H1 (cell line): ENCODE results near the gene RSPO3. TPM values are rescaled to one million over a fixed set of nuclear protein-coding genes. Genes with fewer than 3 reads are reported as not detected.

Source experiments
- CTCF ChIA-PET: fragments of 300-600 bp; sonication (Branson Sonifier 250); formaldehyde crosslinking; loops from one replicate; lab custom pipeline; 2021; ENCODE audit not compliant: partially characterized antibody; lab: Charles Lee
- POLR2A ChIA-PET: fragments of 300-600 bp; sonication (Branson Sonifier 250); formaldehyde crosslinking; loops from one replicate; lab custom pipeline; 2021; ENCODE audit warnings: inconsistent platforms; ENCODE audit not compliant: partially characterized antibody; lab: Charles Lee
- DNase-seq, 2 experiments: peaks; one replicate each; pipeline versions ENCODE4 v3.0.0 to v3.0.0-alpha.2; 2010 to 2022; ENCODE audit warnings: low spot score in 2 of 2, low read depth in 1 of 2, mixed read lengths in 1 of 2
- FAIRE-seq: peaks from 2 replicates; lab custom pipeline; 2011; peaks lifted over from hg19 to GRCh38; lab: Jason Lieb, UNC
- H2AFZ ChIP-seq: 2 replicates; pipeline ENCODE4 v1.8.1; 2012; ENCODE audit warnings: low read length, inconsistent platforms
- H2AK5ac ChIP-seq: 2 replicates; pipeline ENCODE4 v1.6.1; 2013; ENCODE audit warnings: low read depth, low read length
- H2BK120ac ChIP-seq: replicated peaks from 2 replicates; pipeline ENCODE3; 2013; ENCODE audit warnings: low read depth, low read length, inconsistent platforms
- H2BK12ac ChIP-seq: 2 replicates; pipeline ENCODE4 v1.6.1; 2013; ENCODE audit warnings: low read depth, low read length
- H2BK15ac ChIP-seq: 2 replicates; pipeline ENCODE4 v1.6.1; 2013; ENCODE audit warnings: low read length
- H2BK20ac ChIP-seq: 2 replicates; pipeline ENCODE4 v1.6.1; 2013; ENCODE audit warnings: low read length
- H2BK5ac ChIP-seq: 2 replicates; pipeline ENCODE4 v1.6.1; 2013; ENCODE audit warnings: low read depth, low read length
- H3K14ac ChIP-seq: 2 replicates; pipeline ENCODE4 v1.6.1; 2013; ENCODE audit warnings: inconsistent platforms; ENCODE audit not compliant: insufficient read length
- H3K18ac ChIP-seq: 2 replicates; pipeline ENCODE4 v1.6.1; 2013; ENCODE audit warnings: low read length; ENCODE audit errors: extremely low read depth
- H3K23ac ChIP-seq: 2 replicates; pipeline ENCODE4 v1.6.1; 2013; ENCODE audit warnings: inconsistent platforms; ENCODE audit not compliant: insufficient read length
- H3K23me2 ChIP-seq: 2 replicates; pipeline ENCODE4 v1.6.1; 2013; ENCODE audit warnings: low read depth, low read length
- H3K27ac ChIP-seq: 2 replicates; pipeline ENCODE4 v1.6.1; 2011; ENCODE audit warnings: low read depth, low read length, inconsistent platforms
- H3K27me3 ChIP-seq, 4 experiments: replicated peaks in 1 of 4; 1 replicate in 1 of 4; 2 replicates in 3 of 4; pipeline versions ENCODE4 v1.6.1 to v1.8.1; 2011 to 2013; ENCODE audit warnings: low read length in 3 of 4, mild to moderate bottlenecking in 3 of 4, inconsistent platforms in 2 of 4, mixed read lengths in 2 of 4, moderate library complexity in 1 of 4; ENCODE audit not compliant: control insufficient read depth in 3 of 4, insufficient read depth in 3 of 4; ENCODE audit errors: extremely low read depth in 1 of 4
- H3K36me3 ChIP-seq, 4 experiments: 2 replicates each; pipeline versions ENCODE4 v1.6.1 to v1.8.1; 2011 to 2013; ENCODE audit warnings: mild to moderate bottlenecking in 4 of 4, low read length in 3 of 4, moderate library complexity in 2 of 4, control low read depth in 1 of 4, inconsistent platforms in 1 of 4; ENCODE audit not compliant: insufficient read depth in 4 of 4, control insufficient read depth in 2 of 4
- H3K4ac ChIP-seq: replicated peaks from 2 replicates; pipeline ENCODE3; 2013; ENCODE audit warnings: low read length, low read depth, mixed read lengths, inconsistent platforms; ENCODE audit not compliant: insufficient read length
- H3K4me1 ChIP-seq, 4 experiments: replicated peaks in 1 of 4; 1 replicate in 1 of 4; 2 replicates in 3 of 4; pipeline versions ENCODE4 v1.6.1 to v1.8.1; 2011 to 2013; ENCODE audit warnings: low read length in 3 of 4, inconsistent platforms in 2 of 4, mixed read lengths in 1 of 4; ENCODE audit not compliant: insufficient read depth in 4 of 4, control insufficient read depth in 3 of 4
- H3K4me2 ChIP-seq, 2 experiments: 2 replicates each; pipeline versions ENCODE4 v1.6.1 to v1.8.1; 2011 to 2013; ENCODE audit warnings: low read depth in 2 of 2, low read length in 2 of 2, control low read depth in 1 of 2, inconsistent platforms in 1 of 2, mild to moderate bottlenecking in 1 of 2; ENCODE audit not compliant: insufficient read depth in 1 of 2
- H3K4me3 ChIP-seq, 4 experiments: fragments of 200-600, 300-600 bp in 1 of 4; sonication (generic), shearing (Covaris generic), sonication (Bioruptor Twin) in 1 of 4; 2 replicates each; pipeline versions ENCODE4 v1.5.1 to v1.8.1; 2011 to 2016; ENCODE audit warnings: low read length in 4 of 4, low read depth in 3 of 4, control low read depth in 2 of 4, inconsistent platforms in 2 of 4, mild to moderate bottlenecking in 2 of 4, mixed read lengths in 1 of 4, moderate library complexity in 1 of 4; ENCODE audit not compliant: insufficient read depth in 2 of 4; ENCODE audit errors: extremely low read depth in 1 of 4
- H3K56ac ChIP-seq: replicated peaks from 2 replicates; pipeline ENCODE3; 2013; ENCODE audit warnings: low read depth, mild to moderate bottlenecking, mixed read lengths, low read length, inconsistent platforms; ENCODE audit not compliant: insufficient read length
- H3K79me1 ChIP-seq: 2 replicates; pipeline ENCODE4 v1.6.1; 2013; ENCODE audit warnings: low read depth, low read length, control low read depth
- H3K79me2 ChIP-seq, 2 experiments: 2 replicates each; pipeline versions ENCODE4 v1.6.1 to v1.8.1; 2012 to 2013; ENCODE audit warnings: low read length in 2 of 2, mild to moderate bottlenecking in 2 of 2, inconsistent platforms in 1 of 2; ENCODE audit not compliant: insufficient read depth in 2 of 2, control insufficient read depth in 1 of 2
- H3K9ac ChIP-seq, 4 experiments: replicated peaks in 1 of 4; 1 replicate in 1 of 4; 2 replicates in 3 of 4; pipeline versions ENCODE4 v1.6.1 to v1.8.1; 2011 to 2013; ENCODE audit warnings: low read depth in 3 of 4, low read length in 3 of 4, control low read depth in 2 of 4, mild to moderate bottlenecking in 2 of 4, moderate library complexity in 2 of 4, inconsistent platforms in 1 of 4; ENCODE audit errors: extremely low read depth in 1 of 4
- H3K9me3 ChIP-seq, 2 experiments: 2 replicates each; pipeline versions ENCODE4 v1.6.1 to v1.8.1; 2012 to 2013; ENCODE audit warnings: mild to moderate bottlenecking in 2 of 2, moderate library complexity in 2 of 2, control low read depth in 1 of 2, inconsistent platforms in 1 of 2, low read depth in 1 of 2, low read length in 1 of 2, mixed read lengths in 1 of 2; ENCODE audit not compliant: insufficient read depth in 2 of 2
- H4K20me1 ChIP-seq, 2 experiments: replicated peaks in 1 of 2; 2 replicates each; pipeline versions ENCODE3 to v1.8.1; 2011 to 2013; ENCODE audit warnings: inconsistent platforms in 2 of 2, low read length in 2 of 2, mild to moderate bottlenecking in 1 of 2; ENCODE audit not compliant: insufficient read depth in 2 of 2, control insufficient read depth in 1 of 2
- H4K5ac ChIP-seq: 2 replicates; pipeline ENCODE4 v1.6.1; 2013; ENCODE audit warnings: low read length, low read depth, mixed read lengths, inconsistent platforms; ENCODE audit not compliant: insufficient read length
- H4K8ac ChIP-seq: 2 replicates; pipeline ENCODE4 v1.8.0; 2013; ENCODE audit warnings: mild to moderate bottlenecking, moderate library complexity, low read length, inconsistent platforms; ENCODE audit not compliant: insufficient read depth; ENCODE audit errors: extremely low read depth
- H4K91ac ChIP-seq: replicated peaks from 2 replicates; pipeline ENCODE3; 2013; ENCODE audit warnings: low read length, mixed read lengths, inconsistent platforms; ENCODE audit not compliant: insufficient read length
- ASH2L ChIP-seq: fragments of 200-600, 300-600 bp; sonication (generic); IDR thresholded peaks from one replicate; pipeline ENCODE4 v1.7.1; 2017; ENCODE audit warnings: low read length
- CBX8 ChIP-seq: fragments of 300-800, 300-1000 bp; sonication (generic); IDR thresholded peaks from 2 replicates; pipeline ENCODE4 v1.7.1; 2016; ENCODE audit warnings: low read depth, low read length, borderline replicate concordance
- SP1 ChIP-seq: IDR thresholded peaks from 2 replicates; pipeline ENCODE4 v1.6.1; 2011; ENCODE audit warnings: low read depth, low read length
- TEAD4 ChIP-seq: IDR thresholded peaks from 2 replicates; pipeline ENCODE4 v1.6.1; 2012; ENCODE audit warnings: low read depth, low read length, inconsistent platforms, mixed read lengths
- WGBS, 2 experiments: shearing (Covaris generic) in 1 of 2; methylation state at CpG; one replicate each; pipeline versions ENCODE4 v1.1.6 to v1.1.7; 2013 to 2015; ENCODE audit warnings: low lambda C conversion rate in 2 of 2, mixed read lengths in 2 of 2, inconsistent platforms in 1 of 2, low coverage in 1 of 2, missing lambda C conversion rate in 1 of 2; ENCODE audit not compliant: insufficient replicate concordance in 2 of 2, insufficient coverage in 1 of 2, insufficient read length in 1 of 2; ENCODE audit errors: extremely low coverage in 1 of 2, missing lambda C conversion rate in 1 of 2; 5-methylcytosine and 5-hydroxymethylcytosine counted together
- polyA plus RNA-seq, 7 experiments: library from polyadenylated mRNA; depleted of rRNA in 3 of 7; stranded (reverse) in 5 of 7; unstranded in 2 of 7; fragments of >200 nt in 5 of 7; fragments of 200-250 nt in 2 of 7; gene quantifications; 1 replicate in 5 of 7; 2 replicates in 1 of 7; 4 replicates in 1 of 7; pipeline versions ENCODE4 v1.2.1 to v1.2.3, GENCODE V29; 2011 to 2013; ENCODE audit warnings: missing spikeins in 2 of 7, mixed read lengths in 2 of 7
- total RNA-seq: library from RNA; stranded (reverse); fragmentation: NEBNext Ultra II Directional; extraction: Animal tissue kit (Norgen Biotek cat#: 25700); gene quantifications from 2 replicates; pipeline ENCODE4 v1.2.1, GENCODE V29; 2021
- TF ChIP-seq, protein P1 (sequence below): IDR thresholded peaks from 2 replicates; pipeline ENCODE4 v1.6.1; 2011; ENCODE audit warnings: low read depth, mild to moderate bottlenecking, low read length; ENCODE audit not compliant: insufficient read depth

Gene RSPO3
- total and polyA plus RNA-seq, 2 of the 8 experiments (the other 6 are each of a cell fraction or from before 2014, with no cell fraction given): not detected

DNA sequence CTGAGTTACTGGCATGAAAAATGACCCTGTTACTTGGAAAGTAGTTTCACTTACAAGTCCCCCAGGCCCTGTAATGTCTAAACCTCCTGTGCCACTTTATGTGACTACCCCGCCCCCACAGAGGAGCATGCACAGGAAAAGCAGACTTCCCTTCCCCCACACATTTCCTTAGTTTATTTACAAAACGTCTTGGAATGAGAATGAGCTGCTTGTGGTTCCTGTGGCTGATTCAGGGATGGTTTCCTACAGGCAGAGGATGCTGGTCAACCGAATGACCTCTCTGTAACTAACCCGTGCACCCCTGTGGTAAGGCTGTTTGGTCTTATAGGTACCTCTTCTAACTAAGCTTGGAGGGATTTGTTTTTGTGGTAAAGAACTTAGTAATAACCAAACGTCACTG is 28.5 kb downstream of the RSPO3 start:
- Histone ChIP-seq H3K4me3 (peak overlapping the region in 1 of 4 experiments; percentile 4; a peak in 1 of 8 replicates), H3K4me1 (peaks cover 0 to 8% (median 4%) of the 10 kb centered on the region in 4 experiments; a peak in 3 of 7 replicates), H2AFZ (peak overlapping the region; percentile 37), H3K14ac (no peak overlapping the region), H4K8ac (no peak overlapping the region), H2AK5ac (no peak overlapping the region), H3K36me3 (no peaks in the 10 kb centered on the region), H2BK12ac (no peak overlapping the region), H3K23ac (no peak overlapping the region), H3K4ac (no peak overlapping the region), H3K4me2 (peak overlapping the region in 1 of 2 experiments; percentile 24; a peak in 2 of 4 replicates), H3K18ac (0 out of 2 replicates have a peak overlapping the region, but pooled peaks have one; percentile 20), H2BK15ac (no peak overlapping the region), H3K23me2 (no peaks in the 10 kb centered on the region), H3K27me3 (peaks cover 0 to 2% (median 0%) of the 10 kb centered on the region in 4 experiments; a peak in 1 of 7 replicates), H4K20me1 (no peaks in the 10 kb centered on the region), H4K91ac (no peak overlapping the region), H3K27ac (no peak overlapping the region; the same call in 1 of the 2 replicates), H3K56ac (no peak overlapping the region), H3K9ac (no peak overlapping the region), H2BK5ac (no peak overlapping the region), H4K5ac (no peak overlapping the region), H3K79me2 (no peaks in the 10 kb centered on the region), H3K79me1 (no peaks in the 10 kb centered on the region), H2BK120ac (no peak overlapping the region), H3K9me3 (no peaks in the 10 kb centered on the region), H2BK20ac (no peak overlapping the region)
- 29% methylated on average over 5 of the region's 5 CpGs; no CpG with 5 or more reads in 1 of the 2 experiments for WGBS, 2 experiments
- ChIA-PET CTCF (interaction anchor here (0.6 to 1.4 kb wide), 4 partner anchors 12 to 1152 kb away, joined by 3 to 5 read pairs (median 3); no protein-coding TSS in a partner anchor), POLR2A (no interaction called here)
- FAIRE-seq (peak; percentile 50), DNase-seq (peak in 1 of 2 experiments; percentile 10)
- TF ChIP-seq, protein P1, sequence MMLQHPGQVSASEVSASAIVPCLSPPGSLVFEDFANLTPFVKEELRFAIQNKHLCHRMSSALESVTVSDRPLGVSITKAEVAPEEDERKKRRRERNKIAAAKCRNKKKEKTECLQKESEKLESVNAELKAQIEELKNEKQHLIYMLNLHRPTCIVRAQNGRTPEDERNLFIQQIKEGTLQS: no peak
- TF ChIP-seq TEAD4 (0 out of 2 replicates have a peak, but pooled peaks have one; percentile 29), ASH2L (peak; percentile 54), CBX8 (no peak), SP1 (peak; percentile 70)
